ENCODE measurements around the gene CREB3L4. TPM values are rescaled to one million over a fixed set of nuclear protein-coding genes. Genes with fewer than 3 reads are reported as not detected.
"Not testable (repeated sequence)": the region's sequence is repeated elsewhere in the genome, so short reads cannot be mapped to it uniquely, and the experiment has no call there.

Gene CREB3L4
- total RNA-seq, 4 donors from 2014 or later = 1.8 to 16.1 (median 13.0) TPM

- Histone ChIP-seq H3K27ac (peak overlapping the region; percentile 93 to 94), H3K9me3 (no peaks in the 10 kb centered on the region), H3K27me3 (no peaks in the 10 kb centered on the region), H3K36me3 (no peaks in the 10 kb centered on the region), H3K4me1 (peaks cover 0 to 7% of the 10 kb centered on the region in 2 donors), H3K4me3 (peak overlapping the region; percentile 94 to 98)
- intact Hi-C loops (cut with DNase I; ENCODE audit: low total_unique reads) = loop anchor here (10.0 kb wide), 1 partner anchor 184 kb away; no protein-coding TSS in a partner anchor
- TF ChIP-seq POLR2A (IDR thresholded peaks at IDR 0.05) (no peak), CTCF (IDR thresholded peaks at IDR 0.05) (no peak)
- no peak for DNase-seq
Observed at GRCh38 chr1:153978274-153978909, 10.7 kb downstream of the CREB3L4 start.

- intact Hi-C loops (cut with DNase I; ENCODE audit: low total_unique reads) = loop anchor here (10.0 kb wide), 1 partner anchor 184 kb away; no protein-coding TSS in a partner anchor
- not testable (repeated sequence) for H3K27ac ChIP-seq, H3K27me3 ChIP-seq, H3K4me3 ChIP-seq, H3K9me3 ChIP-seq, DNase-seq, H3K36me3 ChIP-seq, H3K4me1 ChIP-seq
Observed at GRCh38 chr1:153979091-153979490, 11.4 kb downstream of the CREB3L4 start.

- not testable (repeated sequence) for H3K4me3 ChIP-seq, DNase-seq, H3K4me1 ChIP-seq, H3K36me3 ChIP-seq, H3K27ac ChIP-seq, H3K27me3 ChIP-seq, H3K9me3 ChIP-seq
- intact Hi-C loops (cut with DNase I; ENCODE audit: low total_unique reads) = loop anchor here (10.0 kb wide), 1 partner anchor 307 kb away; the partner anchor contains the start of genes ILF2 and NPR1
Observed at GRCh38 chr1:153981735-153982134, 14.0 kb downstream of the CREB3L4 start.

- TF ChIP-seq POLR2A (IDR thresholded peaks at IDR 0.05) = no peak
- TF ChIP-seq CTCF (IDR thresholded peaks at IDR 0.05) = no peak
- no peak for DNase-seq
- no peaks in the 10 kb centered on the region for H3K36me3 ChIP-seq
- H3K27ac ChIP-seq = peak overlapping the region; percentile 95 to 97
- no peaks in the 10 kb centered on the region for H3K27me3 ChIP-seq
- no peaks in the 10 kb centered on the region for H3K9me3 ChIP-seq
- H3K4me3 ChIP-seq = peak overlapping the region in 1 of 2 donors; percentile 45
- intact Hi-C loops (cut with DNase I; ENCODE audit: low total_unique reads) = loop anchor here (10.0 kb wide), 1 partner anchor 310 kb away; the partner anchor contains the start of genes ILF2 and NPR1
- H3K4me1 ChIP-seq = no peaks in the 10 kb centered on the region
Observed at GRCh38 chr1:153984123-153984894, 16.6 kb downstream of the CREB3L4 start.

- H3K4me3 ChIP-seq = peak overlapping the region; percentile 45 to 57
- no peaks in the 10 kb centered on the region for H3K27me3 ChIP-seq
- H3K4me1 ChIP-seq = no peaks in the 10 kb centered on the region
- no peaks in the 10 kb centered on the region for H3K9me3 ChIP-seq
- DNase-seq = peak; percentile 73 to 78
- intact Hi-C loops (cut with DNase I; ENCODE audit: low total_unique reads) = loop anchor here (10.0 kb wide), 1 partner anchor 311 kb away; the partner anchor contains the start of genes ILF2 and NPR1
- TF ChIP-seq CTCF (IDR thresholded peaks at IDR 0.05) (no peak), POLR2A (IDR thresholded peaks at IDR 0.05) (peak in 1 of 2 donors; percentile 29)
- no peaks in the 10 kb centered on the region for H3K36me3 ChIP-seq
- H3K27ac ChIP-seq = peak overlapping the region; percentile 95 to 97
Observed at GRCh38 chr1:153985341-153985912, 17.7 kb downstream of the CREB3L4 start.
